ENCODE measurements around the gene LAIR1. TPM values are rescaled to one million over a fixed set of nuclear protein-coding genes. Genes with fewer than 3 reads are reported as not detected.
A peak's percentile ranks its signal among the peaks of the same experiment; 100 is the strongest.

The LAIR1 gene
- total RNA-seq: 1 to 10 TPM; 1.0 to 1.9 (median 1.5) TPM

GRCh38 chr19:54364775-54365257, at the start of gene LAIR1:
Gene LAIR1 (minus strand): TSS chr19:54364931. CDS start chr19:54364804, 127 bp downstream.
- Histone ChIP-seq H3K27ac (peak within 1 kb of the TSS; percentile 50), H3K9me3 (no peaks in the 10 kb centered on the region), H3K4me1 (no peaks in the 10 kb centered on the region), H3K27me3 (no peaks in the 10 kb centered on the region), H3K36me3 (no peaks in the 10 kb centered on the region), H3K4me3 (peak within 1 kb of the TSS; percentile 21)
- DNase-seq (ENCODE audit: low spot score in 2 of 2): no peak
- WGBS: 48% methylated on average over 11 of the region's 13 CpGs
- TF ChIP-seq EP300 (IDR thresholded peaks at IDR 0.05) (no peak), POLR2AphosphoS5 (IDR thresholded peaks at IDR 0.05) (no peak), POLR2A (IDR thresholded peaks at IDR 0.05) (no peak), CTCF (IDR thresholded peaks at IDR 0.05) (no peak)

GRCh38 chr19:54414156-54414555, 49.4 kb upstream of the LAIR1 start:
- 78% methylated on average over 4 of the region's 4 CpGs for WGBS
- no peak for DNase-seq (ENCODE audit: low spot score in 2 of 2)
- H3K27me3 ChIP-seq: peaks cover 54% of the 10 kb centered on the region
- H3K27ac ChIP-seq: no peak overlapping the region
- no peak for TF ChIP-seq POLR2AphosphoS5 (IDR thresholded peaks at IDR 0.05)
- no peak for TF ChIP-seq POLR2A (IDR thresholded peaks at IDR 0.05)
- TF ChIP-seq EP300 (IDR thresholded peaks at IDR 0.05): no peak
- TF ChIP-seq CTCF (IDR thresholded peaks at IDR 0.05): no peak
- no peak overlapping the region for H3K4me3 ChIP-seq
- H3K4me1 ChIP-seq: peaks cover 11% of the 10 kb centered on the region
- no peaks in the 10 kb centered on the region for H3K9me3 ChIP-seq
- no peaks in the 10 kb centered on the region for H3K36me3 ChIP-seq

- no peak for DNase-seq (ENCODE audit: low spot score in 2 of 2)
- H3K36me3 ChIP-seq: no peaks in the 10 kb centered on the region
- no peak for TF ChIP-seq POLR2AphosphoS5 (IDR thresholded peaks at IDR 0.05)
- no peak for TF ChIP-seq POLR2A (IDR thresholded peaks at IDR 0.05)
- no peak for TF ChIP-seq CTCF (IDR thresholded peaks at IDR 0.05)
- TF ChIP-seq EP300 (IDR thresholded peaks at IDR 0.05): no peak
- no peaks in the 10 kb centered on the region for H3K9me3 ChIP-seq
- no peak overlapping the region for H3K27ac ChIP-seq
- H3K4me1 ChIP-seq: peaks cover 8% of the 10 kb centered on the region
- 77% methylated on average over 4 of the region's 4 CpGs for WGBS
- H3K4me3 ChIP-seq: no peak overlapping the region
- peaks cover 49% of the 10 kb centered on the region for H3K27me3 ChIP-seq
Measured at GRCh38 chr19:54412877-54413276, 48.1 kb upstream of the LAIR1 start.

- DNase-seq (ENCODE audit: low spot score in 2 of 2): no peak
- Histone ChIP-seq H3K27ac (no peak overlapping the region), H3K36me3 (no peaks in the 10 kb centered on the region), H3K9me3 (no peaks in the 10 kb centered on the region), H3K4me1 (peaks cover 8% of the 10 kb centered on the region), H3K27me3 (peaks cover 33% of the 10 kb centered on the region), H3K4me3 (no peak overlapping the region)
- no peak for TF ChIP-seq POLR2AphosphoS5 (IDR thresholded peaks at IDR 0.05)
- TF ChIP-seq POLR2A (IDR thresholded peaks at IDR 0.05): no peak
- no peak for TF ChIP-seq CTCF (IDR thresholded peaks at IDR 0.05)
- TF ChIP-seq EP300 (IDR thresholded peaks at IDR 0.05): no peak
Measured at GRCh38 chr19:54411033-54411432, 46.3 kb upstream of the LAIR1 start.

GRCh38 chr19:54408456-54409026, 43.8 kb upstream of the LAIR1 start:
- WGBS: 68% methylated on average over 9 of the region's 9 CpGs

More at GRCh38 chr19:54408456-54409026, 43.8 kb upstream of the LAIR1 start:
- DNase-seq (ENCODE audit: low spot score in 2 of 2): no peak
- peaks cover 12% of the 10 kb centered on the region for H3K27me3 ChIP-seq
- no peak overlapping the region for H3K4me3 ChIP-seq
- H3K9me3 ChIP-seq: no peaks in the 10 kb centered on the region
- TF ChIP-seq POLR2A (IDR thresholded peaks at IDR 0.05): no peak
- no peak for TF ChIP-seq CTCF (IDR thresholded peaks at IDR 0.05)
- no peak for TF ChIP-seq EP300 (IDR thresholded peaks at IDR 0.05)
- TF ChIP-seq POLR2AphosphoS5 (IDR thresholded peaks at IDR 0.05): no peak
- H3K27ac ChIP-seq: no peak overlapping the region
- no peaks in the 10 kb centered on the region for H3K36me3 ChIP-seq
- H3K4me1 ChIP-seq: no peaks in the 10 kb centered on the region

Measured in suprapubic skin (tissue), 4 donors.